ENCODE data around the gene BCL2L15. TPM values are rescaled to one million over a fixed set of nuclear protein-coding genes. Genes with fewer than 3 reads are reported as not detected.

Gene BCL2L15
- total RNA-seq, 1 experiment from 2014 or later, result 0.10 TPM

DNA sequence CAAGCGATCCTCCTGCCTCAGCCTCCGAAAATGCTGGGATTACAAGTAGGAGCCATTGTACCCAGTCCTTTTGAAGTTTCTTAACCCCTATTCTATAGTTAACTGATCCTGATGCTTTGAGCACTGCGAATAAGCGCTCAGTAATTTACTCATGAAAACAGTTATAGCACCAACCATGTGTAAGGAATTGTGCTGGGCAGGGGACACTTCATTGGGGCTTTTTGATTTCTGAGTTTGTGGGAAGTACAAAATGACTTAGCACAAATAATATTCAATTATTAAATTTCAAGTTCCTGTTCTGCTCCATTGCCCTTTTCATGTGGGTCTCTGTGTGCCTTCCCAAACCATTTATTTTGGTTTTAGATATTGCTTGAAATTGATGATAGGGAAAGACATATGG is 35.6 kb upstream of the BCL2L15 start:
- intact Hi-C loops (cut with micrococcal nuclease; ENCODE audit: unreplicated experiment) (no loop called here), in situ Hi-C loops (cut with HindIII; ENCODE audit: low pct_unique_long_range_greater_than_20kb, low sequenced_read_pairs) (no loop called here)
- no peak for DNase-seq (ENCODE audit: low read depth, low spot score)
- no peak overlapping the region for H3K27ac ChIP-seq (ENCODE audit: low read length)
- no peaks in the 10 kb centered on the region for H3K9me3 ChIP-seq (ENCODE audit: control insufficient read depth, insufficient read depth, low read depth, low read length)
- no TSS peak for BruUV-seq (replicated peaks)
- no peak for ATAC-seq
- TF ChIP-seq, protein P1, sequence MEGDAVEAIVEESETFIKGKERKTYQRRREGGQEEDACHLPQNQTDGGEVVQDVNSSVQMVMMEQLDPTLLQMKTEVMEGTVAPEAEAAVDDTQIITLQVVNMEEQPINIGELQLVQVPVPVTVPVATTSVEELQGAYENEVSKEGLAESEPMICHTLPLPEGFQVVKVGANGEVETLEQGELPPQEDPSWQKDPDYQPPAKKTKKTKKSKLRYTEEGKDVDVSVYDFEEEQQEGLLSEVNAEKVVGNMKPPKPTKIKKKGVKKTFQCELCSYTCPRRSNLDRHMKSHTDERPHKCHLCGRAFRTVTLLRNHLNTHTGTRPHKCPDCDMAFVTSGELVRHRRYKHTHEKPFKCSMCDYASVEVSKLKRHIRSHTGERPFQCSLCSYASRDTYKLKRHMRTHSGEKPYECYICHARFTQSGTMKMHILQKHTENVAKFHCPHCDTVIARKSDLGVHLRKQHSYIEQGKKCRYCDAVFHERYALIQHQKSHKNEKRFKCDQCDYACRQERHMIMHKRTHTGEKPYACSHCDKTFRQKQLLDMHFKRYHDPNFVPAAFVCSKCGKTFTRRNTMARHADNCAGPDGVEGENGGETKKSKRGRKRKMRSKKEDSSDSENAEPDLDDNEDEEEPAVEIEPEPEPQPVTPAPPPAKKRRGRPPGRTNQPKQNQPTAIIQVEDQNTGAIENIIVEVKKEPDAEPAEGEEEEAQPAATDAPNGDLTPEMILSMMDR (IDR thresholded peaks at IDR 0.05), result no peak
- TF ChIP-seq POLR2AphosphoS5 (IDR thresholded peaks at IDR 0.05; ENCODE audit: low read depth, low read length) (no peak), SIN3A (IDR thresholded peaks at IDR 0.05; ENCODE audit: borderline replicate concordance, insufficient read depth, low read depth, low read length) (no peak), TCF7L2 (IDR thresholded peaks at IDR 0.05; ENCODE audit: low read depth, low read length) (no peak)
- TF ChIP-seq, protein P2, sequence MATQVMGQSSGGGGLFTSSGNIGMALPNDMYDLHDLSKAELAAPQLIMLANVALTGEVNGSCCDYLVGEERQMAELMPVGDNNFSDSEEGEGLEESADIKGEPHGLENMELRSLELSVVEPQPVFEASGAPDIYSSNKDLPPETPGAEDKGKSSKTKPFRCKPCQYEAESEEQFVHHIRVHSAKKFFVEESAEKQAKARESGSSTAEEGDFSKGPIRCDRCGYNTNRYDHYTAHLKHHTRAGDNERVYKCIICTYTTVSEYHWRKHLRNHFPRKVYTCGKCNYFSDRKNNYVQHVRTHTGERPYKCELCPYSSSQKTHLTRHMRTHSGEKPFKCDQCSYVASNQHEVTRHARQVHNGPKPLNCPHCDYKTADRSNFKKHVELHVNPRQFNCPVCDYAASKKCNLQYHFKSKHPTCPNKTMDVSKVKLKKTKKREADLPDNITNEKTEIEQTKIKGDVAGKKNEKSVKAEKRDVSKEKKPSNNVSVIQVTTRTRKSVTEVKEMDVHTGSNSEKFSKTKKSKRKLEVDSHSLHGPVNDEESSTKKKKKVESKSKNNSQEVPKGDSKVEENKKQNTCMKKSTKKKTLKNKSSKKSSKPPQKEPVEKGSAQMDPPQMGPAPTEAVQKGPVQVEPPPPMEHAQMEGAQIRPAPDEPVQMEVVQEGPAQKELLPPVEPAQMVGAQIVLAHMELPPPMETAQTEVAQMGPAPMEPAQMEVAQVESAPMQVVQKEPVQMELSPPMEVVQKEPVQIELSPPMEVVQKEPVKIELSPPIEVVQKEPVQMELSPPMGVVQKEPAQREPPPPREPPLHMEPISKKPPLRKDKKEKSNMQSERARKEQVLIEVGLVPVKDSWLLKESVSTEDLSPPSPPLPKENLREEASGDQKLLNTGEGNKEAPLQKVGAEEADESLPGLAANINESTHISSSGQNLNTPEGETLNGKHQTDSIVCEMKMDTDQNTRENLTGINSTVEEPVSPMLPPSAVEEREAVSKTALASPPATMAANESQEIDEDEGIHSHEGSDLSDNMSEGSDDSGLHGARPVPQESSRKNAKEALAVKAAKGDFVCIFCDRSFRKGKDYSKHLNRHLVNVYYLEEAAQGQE (IDR thresholded peaks at IDR 0.05; ENCODE audit: insufficient read depth in 1 of 2, low read depth in 2 of 2, low read length in 1 of 2), result no peak
- ChIA-PET CTCF (no interaction called here), POLR2A (no interaction called here)
- H3K27me3 ChIP-seq (ENCODE audit: control insufficient read depth, insufficient read depth, low read length), result no peaks in the 10 kb centered on the region; the same call in 1 of the 2 replicates
- H3K36me3 ChIP-seq (ENCODE audit: control insufficient read depth, insufficient read depth, low read length), result no peaks in the 10 kb centered on the region
- no peak overlapping the region for H3K4me3 ChIP-seq (ENCODE audit: low read depth in 2 of 2, low read length in 2 of 2)
- H3K4me1 ChIP-seq (ENCODE audit: control insufficient read depth, insufficient read depth, low read length), result no peaks in the 10 kb centered on the region

DNA sequence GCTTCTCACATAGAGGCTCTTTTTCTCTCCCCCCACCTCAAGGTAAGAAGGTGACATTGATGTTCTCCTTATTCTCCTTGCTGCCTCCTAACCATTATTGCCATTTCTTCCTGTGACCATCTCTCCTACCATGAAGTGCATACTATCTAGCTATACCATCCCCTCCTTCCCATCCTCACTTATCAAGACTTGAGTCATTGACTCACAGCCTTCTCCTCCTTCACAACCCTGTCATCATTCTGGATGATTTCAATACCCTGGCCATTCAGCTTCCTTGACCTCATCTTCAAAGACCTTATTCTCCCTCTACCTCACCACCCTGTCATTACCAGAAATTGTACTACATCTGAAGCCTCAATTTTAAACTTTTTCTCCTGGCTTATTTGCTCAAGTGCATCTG is 30.9 kb upstream of the BCL2L15 start:
- TF ChIP-seq, protein P2 (IDR thresholded peaks at IDR 0.05; ENCODE audit: insufficient read depth in 1 of 2, low read depth in 2 of 2, low read length in 1 of 2), result no peak
- TF ChIP-seq, protein P1 (IDR thresholded peaks at IDR 0.05), result no peak
- TF ChIP-seq POLR2AphosphoS5 (IDR thresholded peaks at IDR 0.05; ENCODE audit: low read depth, low read length) (no peak), SIN3A (IDR thresholded peaks at IDR 0.05; ENCODE audit: borderline replicate concordance, insufficient read depth, low read depth, low read length) (no peak), TCF7L2 (IDR thresholded peaks at IDR 0.05; ENCODE audit: low read depth, low read length) (no peak)
- BruUV-seq (replicated peaks), result no TSS peak
- CTCF ChIA-PET, result no interaction called here

More for the DNA sequence above, 30.9 kb upstream of the BCL2L15 start:
- Histone ChIP-seq H3K4me1 (ENCODE audit: control insufficient read depth, insufficient read depth, low read length) (no peaks in the 10 kb centered on the region), H3K27ac (ENCODE audit: low read length) (no peak overlapping the region), H3K36me3 (ENCODE audit: control insufficient read depth, insufficient read depth, low read length) (no peaks in the 10 kb centered on the region), H3K27me3 (ENCODE audit: control insufficient read depth, insufficient read depth, low read length) (no peaks in the 10 kb centered on the region; the same call in 1 of the 2 replicates), H3K9me3 (ENCODE audit: control insufficient read depth, insufficient read depth, low read depth, low read length) (no peaks in the 10 kb centered on the region), H3K4me3 (ENCODE audit: low read depth in 2 of 2, low read length in 2 of 2) (no peak overlapping the region)
- DNase-seq (ENCODE audit: low read depth, low spot score), result no peak
- in situ Hi-C loops (cut with HindIII; ENCODE audit: low pct_unique_long_range_greater_than_20kb, low sequenced_read_pairs) (no loop called here), intact Hi-C loops (cut with micrococcal nuclease; ENCODE audit: unreplicated experiment) (no loop called here)
- no peak for ATAC-seq
- POLR2A ChIA-PET, result no interaction called here

Data from Panc1 (cell line).